GM12872 (cell line): ENCODE data around the gene GOPC.

Source experiments
- TF ChIP-seq, protein P1 (sequence below): IDR thresholded peaks from 3 replicates; pipeline ENCODE4 v1.5.1; 2011; ENCODE audit warnings: low read depth, mild to moderate bottlenecking, low read length, moderate library complexity; ENCODE audit not compliant: insufficient read depth

GOPC gene

DNA sequence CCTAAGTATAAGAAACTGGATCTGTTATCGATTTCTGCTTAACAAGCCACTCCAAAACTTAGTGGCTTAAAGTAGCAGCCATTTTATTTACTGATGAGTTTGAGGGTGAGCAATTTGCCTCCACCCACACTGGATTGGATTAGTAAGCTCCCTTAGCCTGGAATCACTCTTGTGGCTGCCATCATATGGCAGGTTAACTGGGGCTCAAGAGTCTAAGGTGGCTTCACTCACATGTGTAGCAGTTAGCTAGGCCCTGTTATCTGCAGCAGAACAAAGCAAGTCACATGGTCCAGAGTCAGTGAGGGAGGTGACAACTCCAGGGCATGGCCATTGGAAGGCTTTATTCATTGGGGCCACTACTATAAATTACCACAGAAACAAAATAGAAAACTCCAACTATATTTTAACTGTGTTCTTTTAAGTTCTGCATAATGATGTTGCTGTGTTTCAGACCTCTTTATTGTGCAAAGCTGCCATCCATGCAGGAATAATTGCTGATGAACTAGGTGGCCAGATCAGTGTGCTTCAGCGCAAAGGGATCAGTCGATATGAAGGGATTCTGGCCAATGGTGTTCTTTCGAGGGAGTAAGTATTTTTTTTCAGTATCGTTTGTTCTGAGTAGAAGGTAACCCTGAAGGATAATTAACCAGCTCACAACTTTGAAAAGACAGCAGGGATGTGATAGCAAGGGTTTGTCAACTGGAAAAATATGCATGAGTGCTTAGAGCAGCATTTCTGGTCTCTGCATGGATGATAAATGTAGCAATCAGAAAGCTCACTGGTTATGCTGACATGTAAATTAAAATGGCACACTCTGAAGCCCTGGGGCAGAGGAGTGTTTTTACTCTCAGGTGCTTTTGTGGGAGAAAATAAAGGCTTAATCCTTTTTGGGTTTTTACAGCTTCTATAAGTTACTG, 70.2 kb downstream of the GOPC start:
- TF ChIP-seq, protein P1, sequence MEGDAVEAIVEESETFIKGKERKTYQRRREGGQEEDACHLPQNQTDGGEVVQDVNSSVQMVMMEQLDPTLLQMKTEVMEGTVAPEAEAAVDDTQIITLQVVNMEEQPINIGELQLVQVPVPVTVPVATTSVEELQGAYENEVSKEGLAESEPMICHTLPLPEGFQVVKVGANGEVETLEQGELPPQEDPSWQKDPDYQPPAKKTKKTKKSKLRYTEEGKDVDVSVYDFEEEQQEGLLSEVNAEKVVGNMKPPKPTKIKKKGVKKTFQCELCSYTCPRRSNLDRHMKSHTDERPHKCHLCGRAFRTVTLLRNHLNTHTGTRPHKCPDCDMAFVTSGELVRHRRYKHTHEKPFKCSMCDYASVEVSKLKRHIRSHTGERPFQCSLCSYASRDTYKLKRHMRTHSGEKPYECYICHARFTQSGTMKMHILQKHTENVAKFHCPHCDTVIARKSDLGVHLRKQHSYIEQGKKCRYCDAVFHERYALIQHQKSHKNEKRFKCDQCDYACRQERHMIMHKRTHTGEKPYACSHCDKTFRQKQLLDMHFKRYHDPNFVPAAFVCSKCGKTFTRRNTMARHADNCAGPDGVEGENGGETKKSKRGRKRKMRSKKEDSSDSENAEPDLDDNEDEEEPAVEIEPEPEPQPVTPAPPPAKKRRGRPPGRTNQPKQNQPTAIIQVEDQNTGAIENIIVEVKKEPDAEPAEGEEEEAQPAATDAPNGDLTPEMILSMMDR: no peak

DNA sequence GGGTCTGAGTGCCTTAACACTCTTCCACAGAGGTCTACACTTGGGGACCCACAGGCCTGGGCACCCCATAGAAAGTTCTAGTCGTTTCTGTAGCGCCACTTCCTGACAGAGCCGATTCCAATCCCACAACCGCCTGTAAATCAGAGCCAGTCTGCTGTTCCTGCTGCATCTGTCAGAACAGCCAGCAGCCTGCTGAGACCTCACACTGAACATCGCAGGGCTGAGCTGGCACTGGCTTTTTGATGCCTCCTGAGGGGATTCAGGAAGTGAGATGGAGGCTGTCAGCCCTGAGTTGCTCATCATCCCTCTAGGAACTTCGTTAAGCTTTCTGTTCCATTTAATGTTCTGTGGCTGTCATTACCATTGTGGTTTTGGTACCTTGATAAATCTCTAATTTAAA, 71.0 kb downstream of the GOPC start:
- TF ChIP-seq, protein P1: no peak

DNA sequence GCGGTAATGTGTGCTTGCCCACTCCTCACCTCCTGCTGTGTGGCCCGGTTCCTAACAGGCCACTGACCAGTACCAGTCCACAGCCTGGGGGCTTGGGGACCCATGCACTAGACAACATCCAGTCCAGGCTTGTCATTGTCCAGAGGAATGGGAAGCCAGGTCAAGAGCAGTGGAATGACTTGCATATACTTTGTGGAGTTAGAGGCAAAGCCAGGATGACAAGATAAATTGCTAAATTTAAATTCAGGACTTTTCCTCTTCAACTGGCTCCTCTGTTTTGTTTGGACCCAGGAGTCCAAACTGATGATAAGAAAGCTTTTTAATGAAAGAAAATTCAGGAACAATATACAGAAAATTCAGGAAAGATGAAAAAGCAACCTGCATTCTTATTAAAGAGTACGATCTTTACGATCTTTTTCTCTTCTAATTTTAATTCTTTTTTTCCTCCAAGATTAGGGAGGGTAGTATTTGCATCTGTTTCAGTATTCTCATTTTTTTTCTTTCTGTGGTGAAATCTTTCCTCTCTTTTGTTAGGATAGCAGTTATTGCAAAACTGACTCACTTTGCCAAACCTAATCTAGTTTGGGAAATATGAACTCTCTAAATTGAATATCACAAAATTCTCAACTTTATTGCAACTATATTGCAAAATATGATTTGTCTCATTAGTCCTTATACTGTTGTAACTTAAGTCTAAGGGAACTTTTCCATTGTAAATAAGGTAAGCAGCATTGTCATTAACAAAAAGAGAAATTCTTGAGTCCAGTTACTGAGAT, 71.7 kb downstream of the GOPC start:
- TF ChIP-seq, protein P1: no peak

DNA sequence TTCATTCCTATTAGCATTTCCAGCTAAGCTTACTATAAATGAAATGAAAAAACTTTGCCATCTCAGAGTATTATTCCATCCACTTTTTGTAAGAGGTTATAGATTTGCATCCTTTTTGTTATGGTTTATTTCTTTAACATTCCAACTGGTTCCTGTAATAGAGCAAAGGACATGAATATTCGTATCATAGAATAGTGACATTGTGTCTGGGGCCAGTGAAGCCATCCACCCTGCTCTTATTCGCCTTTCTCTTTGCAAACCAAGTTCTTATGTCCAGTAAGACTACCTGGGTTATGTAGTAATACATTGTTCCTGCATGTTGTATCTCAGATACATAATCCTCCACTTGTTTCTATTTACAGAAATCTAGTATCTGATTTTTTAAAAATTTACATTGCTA, 76.7 kb downstream of the GOPC start:
- TF ChIP-seq, protein P1: no peak

DNA sequence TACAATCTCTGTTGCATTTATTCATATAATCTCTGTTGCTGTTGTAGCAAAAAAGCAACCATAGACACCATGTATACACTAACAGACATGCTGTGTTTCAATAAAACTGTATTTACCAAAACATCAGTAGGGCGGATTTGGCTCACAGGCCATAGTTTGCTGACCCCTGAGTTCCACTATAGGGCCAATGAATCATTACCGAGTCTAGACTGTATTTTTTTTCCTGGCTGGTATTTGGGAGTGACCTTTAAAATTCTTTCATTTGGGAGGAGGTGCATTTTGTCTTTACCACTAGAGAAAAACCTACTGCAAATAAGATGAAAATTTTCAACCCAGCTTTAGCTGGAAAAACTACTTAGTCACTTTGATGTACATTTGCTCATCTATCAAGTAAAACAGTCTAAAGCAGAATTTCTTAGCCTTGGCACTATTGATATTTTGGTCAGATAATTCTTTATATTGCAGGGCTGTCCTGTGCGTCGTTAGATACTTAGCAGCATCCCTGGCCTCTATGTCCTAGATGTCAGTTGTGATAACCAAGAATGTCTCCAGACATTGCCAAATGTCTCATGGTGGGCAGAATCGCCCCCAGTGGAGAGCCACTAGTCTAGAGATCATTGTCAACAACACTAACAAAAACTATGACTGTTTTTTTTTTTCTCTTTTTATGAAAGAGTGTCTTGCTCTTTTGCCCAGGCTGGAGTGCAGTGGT, 80.4 kb downstream of the GOPC start:
- TF ChIP-seq, protein P1: no peak

DNA sequence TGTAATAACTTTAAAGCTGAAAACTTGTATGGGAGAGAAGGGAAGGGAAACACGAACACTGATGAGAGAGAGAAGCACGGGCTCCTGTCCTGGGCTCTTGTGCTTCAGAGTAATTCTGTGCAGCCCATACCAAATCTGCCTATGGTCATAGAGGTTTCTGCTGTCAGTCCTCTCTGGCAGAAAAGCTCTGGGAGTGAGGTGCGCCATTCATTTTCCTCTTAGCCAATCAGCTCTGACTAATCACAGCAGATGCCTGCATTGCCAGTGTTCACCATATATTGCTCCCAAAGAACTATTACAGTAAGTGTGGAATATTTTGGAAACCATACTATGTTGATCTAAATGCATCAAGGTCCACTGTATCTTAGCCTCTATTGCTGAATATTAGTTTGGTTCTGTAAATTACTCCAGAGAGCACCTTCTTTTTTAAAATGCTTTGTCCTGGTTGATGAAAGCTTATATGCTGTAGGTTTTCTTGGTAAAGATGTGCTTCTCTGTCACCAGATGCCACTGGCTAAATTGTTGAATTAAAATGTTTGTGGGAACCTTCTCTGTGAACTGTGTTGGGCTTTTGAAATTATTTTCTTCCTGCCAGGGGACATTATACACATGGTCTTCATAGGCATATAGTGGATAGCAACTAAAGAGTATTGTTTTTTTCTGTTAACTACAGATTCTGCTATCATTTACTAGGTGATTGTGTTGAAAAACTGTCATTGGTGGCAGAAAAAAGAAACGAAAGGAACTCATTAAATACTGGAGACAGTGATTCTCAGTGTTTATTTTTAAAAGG, 81.5 kb downstream of the GOPC start:
- TF ChIP-seq, protein P1: no peak
